Astrocyte (in vitro differentiated cells and primary cell): Measurements from ENCODE around the gene S100A14. TPM values are rescaled to one million over a fixed set of nuclear protein-coding genes. Genes with fewer than 3 reads are reported as not detected.

Experiments
- DNase-seq: peaks from one replicate; pipeline ENCODE4 v3.0.0-alpha.2; 2010; ENCODE audit warnings: low read depth
- FAIRE-seq: peaks from 2 replicates; lab custom pipeline; 2011; peaks lifted over from hg19 to GRCh38; lab: Jason Lieb, UNC
- H2AFZ ChIP-seq: 2 replicates; pipeline ENCODE4 v1.6.0; 2012; ENCODE audit warnings: low read depth, low read length, inconsistent platforms
- H3K27ac ChIP-seq: 2 replicates; pipeline ENCODE4 v1.5.1; 2011; ENCODE audit warnings: low read depth, low read length, inconsistent platforms
- H3K27me3 ChIP-seq: 2 replicates; pipeline ENCODE4 v1.6.0; 2011; ENCODE audit warnings: low read length, inconsistent platforms; ENCODE audit not compliant: insufficient read depth
- H3K36me3 ChIP-seq: 2 replicates; pipeline ENCODE4 v1.5.1; 2011; ENCODE audit warnings: low read length, inconsistent platforms; ENCODE audit not compliant: insufficient read depth
- H3K4me1 ChIP-seq: 2 replicates; pipeline ENCODE4 v1.5.1; 2011; ENCODE audit warnings: low read length, inconsistent platforms; ENCODE audit not compliant: insufficient read depth
- H3K4me2 ChIP-seq: 2 replicates; pipeline ENCODE4 v1.6.0; 2012; ENCODE audit warnings: low read length, inconsistent platforms
- H3K4me3 ChIP-seq: 2 replicates; pipeline ENCODE4 v1.5.1; 2011; ENCODE audit warnings: low read depth, mild to moderate bottlenecking, low read length, inconsistent platforms; ENCODE audit not compliant: insufficient read depth
- H3K79me2 ChIP-seq: 2 replicates; pipeline ENCODE4 v1.6.0; 2012; ENCODE audit warnings: mild to moderate bottlenecking, low read length, inconsistent platforms; ENCODE audit not compliant: insufficient read depth
- H3K9ac ChIP-seq: 2 replicates; pipeline ENCODE4 v1.6.0; 2012; ENCODE audit warnings: mild to moderate bottlenecking, low read length, inconsistent platforms
- H3K9me3 ChIP-seq: 2 replicates; pipeline ENCODE4 v1.5.1; 2012; ENCODE audit warnings: low read depth, mild to moderate bottlenecking, low read length, inconsistent platforms; ENCODE audit not compliant: insufficient read depth
- H4K20me1 ChIP-seq: 2 replicates; pipeline ENCODE4 v1.6.0; 2012; ENCODE audit warnings: low read length, inconsistent platforms; ENCODE audit not compliant: insufficient read depth
- H3K27ac Mint-ChIP-seq: one replicate; pipeline ENCODE4 v1.8.0; 2021; ENCODE audit warnings: mild to moderate bottlenecking, mixed read lengths; ENCODE audit not compliant: unreplicated experiment
- H3K27me3 Mint-ChIP-seq: one replicate; pipeline ENCODE4 v1.8.0; 2021; ENCODE audit warnings: low read depth, mixed read lengths; ENCODE audit not compliant: unreplicated experiment
- H3K36me3 Mint-ChIP-seq: one replicate; pipeline ENCODE4 v1.8.0; 2021; ENCODE audit warnings: low read depth, mixed read lengths; ENCODE audit not compliant: unreplicated experiment
- H3K4me1 Mint-ChIP-seq: one replicate; pipeline ENCODE4 v1.8.0; 2021; ENCODE audit warnings: low read depth, mixed read lengths; ENCODE audit not compliant: unreplicated experiment
- H3K4me3 Mint-ChIP-seq: one replicate; pipeline ENCODE4 v1.8.0; 2021; ENCODE audit warnings: mild to moderate bottlenecking, moderate library complexity, mixed read lengths; ENCODE audit not compliant: unreplicated experiment
- H3K9me3 Mint-ChIP-seq: one replicate; pipeline ENCODE4 v1.8.0; 2021; ENCODE audit warnings: mild to moderate bottlenecking, mixed read lengths; ENCODE audit not compliant: unreplicated experiment
- CTCF ChIP-seq: IDR thresholded peaks from 2 replicates; pipeline ENCODE4 v1.5.1; 2011; ENCODE audit warnings: low read depth, mild to moderate bottlenecking, inconsistent platforms, low read length, moderate library complexity; ENCODE audit not compliant: insufficient read depth
- EZH2 ChIP-seq: IDR thresholded peaks from 2 replicates; pipeline ENCODE4 v1.6.1; 2012; ENCODE audit warnings: mild to moderate bottlenecking, low read length, inconsistent platforms; ENCODE audit not compliant: insufficient read depth
- total RNA-seq: library from RNA; stranded (reverse); gene quantifications from 2 replicates; pipeline ENCODE4 v1.2.1, GENCODE V29; 2021

The S100A14 gene
- total RNA-seq, 1 donor from 2014 or later, result 0.57 TPM

- Histone ChIP-seq H4K20me1 (peaks cover 2% of the 10 kb centered on the region), H3K4me1 (peaks cover 16% of the 10 kb centered on the region), H2AFZ (no peak overlapping the region), H3K4me2 (no peak overlapping the region), H3K79me2 (peaks cover 15% of the 10 kb centered on the region), H3K9ac (no peak overlapping the region), H3K4me3 (no peak overlapping the region), H3K27ac (no peak overlapping the region), H3K27me3 (no peaks in the 10 kb centered on the region), H3K9me3 (no peaks in the 10 kb centered on the region), H3K36me3 (peaks cover 16% of the 10 kb centered on the region)
- TF ChIP-seq EZH2 (no peak), CTCF (no peak)
- peaks cover 6% of the 10 kb centered on the region for H3K4me1 Mint-ChIP-seq
- H3K4me3 Mint-ChIP-seq, result no peak overlapping the region
- H3K36me3 Mint-ChIP-seq, result peaks cover 2% of the 10 kb centered on the region
- no peaks in the 10 kb centered on the region for H3K9me3 Mint-ChIP-seq
- FAIRE-seq (no peak), DNase-seq (no peak)
- no peak overlapping the region for H3K27ac Mint-ChIP-seq
- peaks cover 2% of the 10 kb centered on the region for H3K27me3 Mint-ChIP-seq
These were observed 13.4 kb downstream of the S100A14 start for GRCh38 chr1:153602749-153603148.

GRCh38 chr1:153599847-153600246 is 16.3 kb downstream of the S100A14 start:
- Histone ChIP-seq H3K79me2 (no peaks in the 10 kb centered on the region), H3K9me3 (no peaks in the 10 kb centered on the region), H4K20me1 (no peaks in the 10 kb centered on the region), H3K4me3 (no peak overlapping the region), H3K27ac (no peak overlapping the region), H3K36me3 (no peaks in the 10 kb centered on the region), H3K4me2 (no peak overlapping the region), H2AFZ (no peak overlapping the region), H3K9ac (no peak overlapping the region), H3K27me3 (no peaks in the 10 kb centered on the region), H3K4me1 (peaks cover 20% of the 10 kb centered on the region)
- Mint-ChIP-seq H3K4me3 (no peak overlapping the region), H3K9me3 (no peaks in the 10 kb centered on the region), H3K27ac (no peak overlapping the region), H3K4me1 (peaks cover 8% of the 10 kb centered on the region), H3K27me3 (no peaks in the 10 kb centered on the region), H3K36me3 (no peaks in the 10 kb centered on the region)
- DNase-seq, result no peak
- no peak for FAIRE-seq
- TF ChIP-seq CTCF (no peak), EZH2 (no peak)

- Histone ChIP-seq H3K4me1 (peaks cover 20% of the 10 kb centered on the region), H3K9me3 (no peaks in the 10 kb centered on the region), H3K27me3 (no peaks in the 10 kb centered on the region), H3K27ac (peak overlapping the region; percentile 41), H3K9ac (peak overlapping the region; percentile 38), H3K36me3 (no peaks in the 10 kb centered on the region), H3K4me2 (peak overlapping the region; percentile 54), H3K79me2 (no peaks in the 10 kb centered on the region), H2AFZ (no peak overlapping the region), H4K20me1 (no peaks in the 10 kb centered on the region), H3K4me3 (peak overlapping the region; percentile 12)
- TF ChIP-seq CTCF (no peak), EZH2 (no peak)
- H3K4me1 Mint-ChIP-seq, result peaks cover 8% of the 10 kb centered on the region
- no peak overlapping the region for H3K4me3 Mint-ChIP-seq
- no peaks in the 10 kb centered on the region for H3K36me3 Mint-ChIP-seq
- no peaks in the 10 kb centered on the region for H3K27me3 Mint-ChIP-seq
- DNase-seq (peak; percentile 58), FAIRE-seq (no peak)
- peak overlapping the region; percentile 45 for H3K27ac Mint-ChIP-seq
- peaks cover 2% of the 10 kb centered on the region for H3K9me3 Mint-ChIP-seq
These were observed 17.6 kb downstream of the S100A14 start for GRCh38 chr1:153598309-153599172.
